ENCODE results near the gene TCF25.
"Not testable (repeated sequence)": the region's sequence is repeated elsewhere in the genome, so short reads cannot be mapped to it uniquely, and the experiment has no call there.

TCF25 gene

DNA sequence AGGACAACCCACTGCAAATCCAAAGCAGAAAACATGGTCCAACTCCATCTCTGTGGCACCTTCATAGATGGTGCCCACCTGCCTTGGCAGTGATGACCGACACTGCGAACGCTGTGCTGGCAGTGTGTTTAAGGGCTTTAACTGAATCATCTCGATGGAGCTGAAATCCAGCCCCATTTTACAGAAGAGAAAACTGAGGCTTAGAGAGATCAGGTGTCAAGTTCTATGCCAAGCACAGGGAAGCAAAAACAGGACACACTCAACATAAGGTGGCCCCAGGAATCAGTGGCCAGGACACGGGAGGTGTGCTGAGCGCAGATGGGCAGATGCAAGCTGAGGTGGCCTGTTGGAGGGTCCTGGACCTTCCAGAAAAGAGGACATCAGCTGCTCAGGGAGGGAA is 10.7 kb upstream of the TCF25 start:
- Histone ChIP-seq H3K36me3 (ENCODE audit: insufficient read depth, low read length) (peaks cover 2% of the 10 kb centered on the region; the same call in 1 of the 2 replicates), H3K4me1 (ENCODE audit: control insufficient read depth, insufficient read depth, low read length, unreplicated experiment) (peaks cover 13% of the 10 kb centered on the region), H3K4me3 (ENCODE audit: low read depth, low read length) (no peak overlapping the region), H2AFZ (ENCODE audit: low read length, unreplicated experiment) (no peak overlapping the region), H3K79me2 (ENCODE audit: control insufficient read depth, insufficient read depth, low read length, unreplicated experiment) (no peaks in the 10 kb centered on the region), H3K27ac (ENCODE audit: low read depth, low read length) (no peak overlapping the region), H3K27me3 (ENCODE audit: insufficient read depth, low read length) (no peaks in the 10 kb centered on the region)

- H2AFZ ChIP-seq (ENCODE audit: low read length, unreplicated experiment), result no peak overlapping the region
- H3K27ac ChIP-seq (ENCODE audit: low read depth, low read length), result 0 out of 2 replicates have a peak overlapping the region, but pooled peaks have one; percentile 20
- no peak overlapping the region for H3K4me3 ChIP-seq (ENCODE audit: low read depth, low read length)
- peaks cover 10% of the 10 kb centered on the region; the same call in 1 of the 2 replicates for H3K36me3 ChIP-seq (ENCODE audit: insufficient read depth, low read length)
- no peaks in the 10 kb centered on the region for H3K27me3 ChIP-seq (ENCODE audit: insufficient read depth, low read length)
- no peaks in the 10 kb centered on the region for H3K79me2 ChIP-seq (ENCODE audit: control insufficient read depth, insufficient read depth, low read length, unreplicated experiment)
- H3K4me1 ChIP-seq (ENCODE audit: control insufficient read depth, insufficient read depth, low read length, unreplicated experiment), result peaks cover 13% of the 10 kb centered on the region
Observed at GRCh38 chr16:89863741-89864526, 9.5 kb upstream of the TCF25 start.

DNA sequence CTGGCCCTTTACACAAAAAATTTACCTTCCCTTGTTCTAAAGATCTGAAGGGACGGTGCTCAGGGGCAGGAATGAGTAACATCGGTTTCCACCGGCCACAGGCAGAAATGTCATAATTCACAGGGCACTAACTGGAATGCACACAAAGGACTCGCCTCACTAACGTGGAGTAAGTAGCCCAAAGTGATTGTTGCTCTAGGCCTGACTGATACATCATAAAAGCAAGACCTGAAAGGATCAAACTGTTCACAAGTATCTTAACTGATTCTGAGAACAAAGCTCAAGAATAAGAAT is 8.9 kb upstream of the TCF25 start:
- Histone ChIP-seq H3K36me3 (ENCODE audit: insufficient read depth, low read length) (peaks cover 10% of the 10 kb centered on the region; the same call in 1 of the 2 replicates), H2AFZ (ENCODE audit: low read length, unreplicated experiment) (no peak overlapping the region), H3K27me3 (ENCODE audit: insufficient read depth, low read length) (no peaks in the 10 kb centered on the region), H3K4me3 (ENCODE audit: low read depth, low read length) (no peak overlapping the region), H3K79me2 (ENCODE audit: control insufficient read depth, insufficient read depth, low read length, unreplicated experiment) (no peaks in the 10 kb centered on the region), H3K4me1 (ENCODE audit: control insufficient read depth, insufficient read depth, low read length, unreplicated experiment) (peaks cover 13% of the 10 kb centered on the region), H3K27ac (ENCODE audit: low read depth, low read length) (no peak overlapping the region)

DNA sequence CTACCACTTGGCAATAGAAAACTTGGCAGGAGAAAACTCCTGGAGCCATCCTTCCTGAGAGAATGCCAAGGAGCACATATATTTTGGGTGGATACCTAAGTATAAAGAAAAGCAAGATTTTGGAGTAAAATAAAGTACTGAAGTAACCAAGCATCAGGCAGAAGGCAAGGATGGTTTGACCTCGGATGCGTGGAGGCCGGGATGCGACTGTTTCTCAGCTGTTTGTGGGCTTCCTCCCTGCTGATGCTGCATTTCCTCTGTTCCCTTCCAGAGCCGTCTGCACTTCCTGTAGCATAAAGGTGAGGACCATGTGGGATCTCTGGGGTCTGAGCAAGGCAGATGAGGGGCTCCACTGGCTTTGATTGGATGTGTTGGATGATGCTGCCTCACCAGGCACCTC is 5.5 kb upstream of the TCF25 start:
- Histone ChIP-seq H3K4me3 (ENCODE audit: low read depth, low read length) (no peak overlapping the region), H3K79me2 (ENCODE audit: control insufficient read depth, insufficient read depth, low read length, unreplicated experiment) (peaks cover 4% of the 10 kb centered on the region), H2AFZ (ENCODE audit: low read length, unreplicated experiment) (no peak overlapping the region), H3K27me3 (ENCODE audit: insufficient read depth, low read length) (no peaks in the 10 kb centered on the region), H3K27ac (ENCODE audit: low read depth, low read length) (no peak overlapping the region), H3K36me3 (ENCODE audit: insufficient read depth, low read length) (peaks cover 10% of the 10 kb centered on the region; the same call in 1 of the 2 replicates), H3K4me1 (ENCODE audit: control insufficient read depth, insufficient read depth, low read length, unreplicated experiment) (peaks cover 18% of the 10 kb centered on the region)

DNA sequence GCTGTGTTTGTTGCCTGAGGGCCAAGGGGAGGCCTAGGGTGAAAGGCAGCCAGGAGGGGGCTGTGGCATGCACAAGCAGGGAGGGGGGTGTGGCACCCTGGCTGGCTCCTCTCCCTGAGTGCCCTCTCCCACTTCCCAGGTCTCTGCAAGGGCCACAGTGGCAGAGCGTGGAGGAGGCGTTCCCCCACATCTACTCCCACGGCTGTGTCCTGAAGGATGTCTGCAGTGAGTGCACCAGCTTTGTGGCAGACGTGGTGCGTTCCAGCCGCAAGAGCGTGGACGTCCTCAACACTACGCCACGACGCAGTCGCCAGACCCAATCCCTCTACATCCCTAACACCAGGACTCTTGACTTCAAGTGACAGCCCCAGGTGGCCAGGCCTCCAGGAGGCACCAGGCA is 3.5 kb upstream of the TCF25 start:
- H3K36me3 ChIP-seq (ENCODE audit: insufficient read depth, low read length), result peaks cover 13% of the 10 kb centered on the region; the same call in 1 of the 2 replicates
- no peaks in the 10 kb centered on the region for H3K27me3 ChIP-seq (ENCODE audit: insufficient read depth, low read length)
- H3K4me1 ChIP-seq (ENCODE audit: control insufficient read depth, insufficient read depth, low read length, unreplicated experiment), result peaks cover 8% of the 10 kb centered on the region
- H3K27ac ChIP-seq (ENCODE audit: low read depth, low read length), result no peak overlapping the region
- peaks cover 12% of the 10 kb centered on the region for H3K79me2 ChIP-seq (ENCODE audit: control insufficient read depth, insufficient read depth, low read length, unreplicated experiment)
- H3K4me3 ChIP-seq (ENCODE audit: low read depth, low read length), result no peak overlapping the region
- no peak overlapping the region for H2AFZ ChIP-seq (ENCODE audit: low read length, unreplicated experiment)

DNA sequence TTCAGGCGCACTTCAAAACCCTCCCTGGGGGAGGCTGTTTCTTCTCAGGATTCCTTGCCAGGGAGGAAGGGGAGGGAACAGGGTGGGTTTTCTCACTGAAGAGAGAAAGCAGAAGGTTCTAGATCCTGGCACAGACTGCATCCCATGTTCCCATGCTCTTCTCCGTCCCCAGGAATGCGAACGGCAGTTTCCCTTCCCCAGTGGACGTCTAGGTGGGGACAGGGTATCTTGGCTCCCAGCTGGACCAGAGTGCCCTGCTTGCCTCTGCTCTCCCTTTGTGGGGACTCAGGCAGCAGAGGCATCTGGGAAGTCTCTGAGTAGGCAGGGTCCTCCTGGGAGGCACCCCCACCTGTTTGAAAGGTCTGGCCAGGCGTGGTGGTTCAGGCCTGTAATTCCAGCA is 3.0 kb upstream of the TCF25 start:
- H3K36me3 ChIP-seq (ENCODE audit: insufficient read depth, low read length), result peaks cover 16% of the 10 kb centered on the region; the same call in 1 of the 2 replicates
- H3K4me1 ChIP-seq (ENCODE audit: control insufficient read depth, insufficient read depth, low read length, unreplicated experiment), result peaks cover 12% of the 10 kb centered on the region
- H3K27me3 ChIP-seq (ENCODE audit: insufficient read depth, low read length), result no peaks in the 10 kb centered on the region
- H3K79me2 ChIP-seq (ENCODE audit: control insufficient read depth, insufficient read depth, low read length, unreplicated experiment), result peaks cover 17% of the 10 kb centered on the region
- no peak overlapping the region for H3K27ac ChIP-seq (ENCODE audit: low read depth, low read length)
- no peak overlapping the region for H3K4me3 ChIP-seq (ENCODE audit: low read depth, low read length)
- H2AFZ ChIP-seq (ENCODE audit: low read length, unreplicated experiment), result no peak overlapping the region

GRCh38 chr16:89871895-89872294 is 1.5 kb upstream of the TCF25 start:
- Histone ChIP-seq H3K4me3 (ENCODE audit: low read depth, low read length) (no peak overlapping the region), H2AFZ (ENCODE audit: low read length, unreplicated experiment) (no peak overlapping the region), H3K27ac (ENCODE audit: low read depth, low read length) (no peak overlapping the region), H3K4me1 (ENCODE audit: control insufficient read depth, insufficient read depth, low read length, unreplicated experiment) (peaks cover 12% of the 10 kb centered on the region), H3K79me2 (ENCODE audit: control insufficient read depth, insufficient read depth, low read length, unreplicated experiment) (peaks cover 26% of the 10 kb centered on the region), H3K36me3 (ENCODE audit: insufficient read depth, low read length) (peaks cover 22% of the 10 kb centered on the region), H3K27me3 (ENCODE audit: insufficient read depth, low read length) (no peaks in the 10 kb centered on the region)

DNA sequence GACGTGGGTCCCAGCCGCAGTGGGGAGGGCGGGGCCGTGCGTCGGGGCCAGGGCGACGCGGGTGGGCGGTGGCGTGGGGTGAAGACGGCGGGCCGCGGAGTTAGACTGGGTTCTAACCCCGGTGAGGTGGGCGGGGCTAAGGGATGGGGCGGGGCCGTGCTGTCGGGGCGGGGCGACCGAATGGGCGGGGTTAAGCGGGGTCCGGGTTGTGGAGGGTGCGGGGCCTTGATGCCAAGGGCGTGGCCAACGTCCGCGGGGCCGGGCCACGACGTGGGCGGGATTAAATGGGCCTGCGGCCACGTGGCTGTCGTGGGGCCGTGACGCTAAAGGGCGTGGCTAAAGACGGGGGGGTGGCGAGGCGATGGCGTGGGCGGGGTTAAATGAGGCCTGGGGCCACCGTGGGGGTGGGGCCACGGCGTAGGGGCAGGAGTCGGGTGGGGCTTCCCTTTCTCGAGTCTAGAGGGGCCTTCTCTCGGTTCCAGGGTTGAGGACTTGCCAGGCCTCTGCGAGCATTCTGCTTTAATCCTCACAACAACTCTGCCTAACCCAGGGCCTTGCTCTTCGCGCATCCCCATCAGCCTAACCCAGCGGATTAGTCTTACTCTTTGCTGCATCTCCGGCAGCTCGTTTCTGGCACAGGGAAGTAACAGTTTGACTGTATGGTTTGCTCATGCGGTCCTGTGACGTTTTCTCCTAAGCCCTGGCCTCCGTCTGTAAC is 739 bp downstream of the TCF25 start:
- Histone ChIP-seq H3K27ac (ENCODE audit: low read depth, low read length) (peak overlapping the region; percentile 100), H3K4me3 (ENCODE audit: low read depth, low read length) (peak overlapping the region; percentile 91), H3K27me3 (ENCODE audit: insufficient read depth, low read length) (no peaks in the 10 kb centered on the region), H3K4me1 (ENCODE audit: control insufficient read depth, insufficient read depth, low read length, unreplicated experiment) (peaks cover 12% of the 10 kb centered on the region), H2AFZ (ENCODE audit: low read length, unreplicated experiment) (no peak overlapping the region), H3K79me2 (ENCODE audit: control insufficient read depth, insufficient read depth, low read length, unreplicated experiment) (peaks cover 47% of the 10 kb centered on the region), H3K36me3 (ENCODE audit: insufficient read depth, low read length) (peaks cover 22% of the 10 kb centered on the region)

DNA sequence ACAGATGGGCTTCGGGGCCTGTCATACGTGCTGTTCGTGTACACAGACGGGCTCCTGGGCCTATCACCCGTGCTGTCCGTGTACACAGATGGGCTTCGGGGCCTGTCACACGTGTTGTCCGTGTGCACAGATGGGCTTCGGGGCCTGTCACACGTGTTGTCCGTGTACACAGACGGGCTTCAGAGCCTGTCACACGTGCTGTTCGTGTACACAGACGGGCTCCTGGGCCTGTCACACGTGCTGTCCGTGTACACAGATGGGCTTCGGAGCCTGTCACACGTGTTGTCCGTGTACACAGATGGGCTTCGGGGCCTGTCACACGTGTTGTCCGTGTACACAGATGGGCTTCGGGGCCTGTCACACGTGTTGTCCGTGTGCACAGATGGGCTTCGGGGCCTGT is 5.7 kb downstream of the TCF25 start:
- Histone ChIP-seq H3K79me2 (ENCODE audit: control insufficient read depth, insufficient read depth, low read length, unreplicated experiment) (peaks cover 83% of the 10 kb centered on the region), H3K36me3 (ENCODE audit: insufficient read depth, low read length) (peaks cover 42% of the 10 kb centered on the region)
- not testable (repeated sequence) for H3K4me1 ChIP-seq (ENCODE audit: control insufficient read depth, insufficient read depth, low read length, unreplicated experiment); H3K4me3 ChIP-seq (ENCODE audit: low read depth, low read length); H3K27ac ChIP-seq (ENCODE audit: low read depth, low read length); H3K27me3 ChIP-seq (ENCODE audit: insufficient read depth, low read length); H2AFZ ChIP-seq (ENCODE audit: low read length, unreplicated experiment)

DNA sequence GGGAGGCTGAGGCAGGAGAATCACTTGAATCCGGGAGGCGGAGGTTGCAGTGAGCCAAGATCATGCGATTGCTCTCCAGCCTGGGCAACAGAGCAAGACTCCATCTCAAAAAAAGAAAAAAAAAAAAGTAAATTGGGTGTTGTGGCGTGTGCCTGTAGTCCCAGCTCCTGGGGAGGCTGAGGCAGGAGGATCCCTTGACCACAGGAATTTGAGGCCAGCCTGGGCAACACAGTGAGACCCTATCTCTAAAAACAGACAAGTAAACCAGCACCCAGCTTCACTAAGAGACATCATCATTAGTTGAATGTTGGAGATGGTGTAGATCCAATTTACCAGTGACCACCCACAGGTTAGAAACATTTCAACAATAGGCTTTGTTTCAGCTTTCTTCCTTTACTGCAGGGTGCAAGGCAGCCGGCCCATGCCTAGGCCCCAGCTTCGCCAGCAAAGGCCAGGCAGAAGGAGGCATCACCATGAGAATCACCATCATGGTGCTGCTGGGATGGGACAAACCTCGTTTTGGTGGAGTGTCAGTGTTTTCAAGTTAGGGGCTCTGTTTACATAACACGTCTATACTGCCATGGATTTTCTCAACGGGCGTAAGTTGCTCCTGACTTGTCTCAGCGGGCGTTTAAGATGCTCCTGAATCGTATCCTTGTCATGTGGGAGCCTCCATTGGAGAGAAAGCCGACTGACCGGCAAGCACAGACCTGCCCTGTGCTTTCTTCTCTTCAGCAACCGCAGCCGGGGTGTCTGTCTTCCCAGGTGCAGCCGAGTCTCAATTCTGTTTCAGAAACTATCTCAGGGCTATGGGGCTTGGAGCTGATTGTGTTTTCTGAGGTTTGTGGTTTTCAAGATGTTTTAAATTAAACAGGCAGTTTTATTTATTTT is 7.3 kb downstream of the TCF25 start:
- peaks cover 36% of the 10 kb centered on the region for H3K36me3 ChIP-seq (ENCODE audit: insufficient read depth, low read length)
- H3K4me3 ChIP-seq (ENCODE audit: low read depth, low read length), result no peak overlapping the region
- H3K4me1 ChIP-seq (ENCODE audit: control insufficient read depth, insufficient read depth, low read length, unreplicated experiment), result no peaks in the 10 kb centered on the region
- H3K27ac ChIP-seq (ENCODE audit: low read depth, low read length), result no peak overlapping the region
- H2AFZ ChIP-seq (ENCODE audit: low read length, unreplicated experiment), result no peak overlapping the region
- H3K27me3 ChIP-seq (ENCODE audit: insufficient read depth, low read length), result no peaks in the 10 kb centered on the region
- peaks cover 69% of the 10 kb centered on the region for H3K79me2 ChIP-seq (ENCODE audit: control insufficient read depth, insufficient read depth, low read length, unreplicated experiment)

Measured in ACC112 (cell line).